NCI-H2171 (cell line): ENCODE results near the gene GGT1.
"Not testable (repeated sequence)": the region's sequence is repeated elsewhere in the genome, so short reads cannot be mapped to it uniquely, and the experiment has no call there.

Experiments
- DNase-seq: peaks from one replicate; lab custom pipeline; 2025; lab: John Stamatoyannopoulos, UW

GGT1 gene

DNA sequence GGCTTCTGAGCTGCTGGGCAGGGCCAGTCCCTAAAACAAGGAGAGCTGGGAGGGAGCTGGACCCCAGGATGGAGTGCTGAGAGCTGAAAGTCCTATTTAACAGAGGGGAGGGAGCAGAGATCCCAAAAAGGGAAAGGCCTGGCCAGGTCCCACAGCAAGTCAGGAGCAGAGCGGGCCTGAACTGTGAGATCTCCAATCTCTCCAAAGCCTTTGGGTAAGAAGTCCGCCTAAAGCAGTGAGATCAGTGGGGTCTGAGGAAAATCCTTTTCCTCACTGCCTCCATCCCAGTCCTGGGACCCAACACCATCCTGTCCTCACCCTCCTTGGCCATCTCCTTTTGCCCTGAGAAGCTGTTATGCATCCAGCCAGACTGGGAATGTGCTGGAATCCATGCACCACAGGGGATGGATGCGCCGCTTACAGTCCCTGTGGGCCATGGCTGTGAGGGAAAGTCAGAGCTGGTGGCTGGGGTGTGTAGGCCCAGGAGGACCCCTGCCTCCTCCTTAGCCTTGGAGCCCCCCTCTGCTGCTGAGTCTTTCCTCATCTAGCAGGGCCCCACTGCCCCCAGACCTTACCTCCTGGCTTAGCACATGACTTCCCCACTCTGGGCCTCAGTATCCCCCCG, 18.7 kb upstream of the GGT1 start:
- no peak for DNase-seq

DNA sequence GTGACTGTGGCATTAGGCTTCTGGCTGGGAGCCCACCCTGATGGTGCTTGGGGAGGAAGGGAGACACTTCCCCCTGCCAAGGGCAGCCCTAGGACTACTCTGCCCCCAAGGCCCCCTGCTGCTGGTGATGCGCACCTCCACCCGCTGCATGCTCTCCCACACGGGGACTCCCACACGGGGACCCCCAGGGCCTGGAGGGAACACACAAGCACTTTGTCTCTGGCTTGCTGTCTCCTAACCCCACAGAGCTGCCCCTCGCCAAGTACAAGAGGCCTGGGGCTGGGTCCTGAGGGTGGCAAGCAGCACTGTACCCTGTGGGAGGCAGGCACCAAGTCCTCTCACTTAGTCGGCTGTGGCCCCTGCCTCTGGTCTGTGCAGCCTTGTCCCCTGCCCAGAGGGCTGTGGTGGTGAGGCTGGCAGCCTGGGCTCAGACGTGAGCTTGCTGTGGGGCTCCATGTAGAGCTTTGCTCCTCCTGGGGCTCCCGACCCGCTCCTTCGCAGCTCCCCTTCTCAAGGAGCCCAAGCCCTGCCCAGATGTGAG, 18.1 kb upstream of the GGT1 start:
- DNase-seq = no peak

DNA sequence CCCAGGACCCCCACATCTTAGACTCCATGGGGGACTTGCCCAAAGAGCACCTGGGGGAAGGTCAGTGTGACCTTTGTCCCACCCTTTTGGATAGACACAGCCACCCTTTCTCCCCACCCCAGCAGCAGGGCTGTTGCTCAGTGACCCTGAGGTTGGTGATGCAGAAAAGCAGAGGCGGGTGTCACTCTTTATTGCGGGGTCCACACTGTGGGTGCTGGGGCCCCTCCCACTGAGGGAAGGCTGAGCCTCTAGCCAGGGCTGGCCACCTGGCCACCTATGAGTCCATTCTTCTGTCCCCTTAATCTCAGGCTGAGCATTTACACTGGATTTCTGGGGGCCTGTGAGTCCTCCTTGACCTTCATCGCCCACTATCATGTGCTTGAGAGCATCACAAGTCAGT, 17.5 kb upstream of the GGT1 start:
- no peak for DNase-seq

DNA sequence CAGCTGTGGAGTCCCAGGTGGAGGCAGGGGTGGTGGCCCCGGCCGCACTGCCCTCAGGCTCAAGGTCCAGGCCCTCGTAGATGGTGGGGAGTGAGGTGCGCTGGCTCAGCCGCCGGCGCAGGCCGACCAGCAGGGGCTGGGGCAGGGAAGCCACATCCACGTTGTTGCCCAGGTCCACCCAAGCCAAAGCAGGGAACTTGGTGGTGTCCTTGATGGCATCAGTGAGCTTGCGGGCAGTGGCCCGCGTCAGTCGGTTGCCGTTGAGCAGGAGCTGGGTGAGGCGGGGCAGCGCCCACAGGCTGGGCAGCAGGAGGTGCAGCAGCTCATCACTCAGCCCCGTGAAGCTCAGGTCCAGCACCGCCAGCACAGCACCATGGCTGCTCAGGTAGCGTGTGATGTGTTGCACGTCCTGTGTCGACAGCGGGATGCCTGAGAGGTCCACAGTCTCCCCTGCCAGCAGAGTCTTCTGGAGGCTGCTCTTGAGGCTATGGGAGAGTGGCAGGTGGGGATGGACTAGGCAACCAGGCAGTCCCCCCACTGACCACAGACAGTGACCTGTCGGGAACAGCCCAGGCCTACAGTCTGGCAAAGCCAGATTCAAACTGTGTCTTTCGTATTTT, 17.0 kb upstream of the GGT1 start:
- DNase-seq = no peak

DNA sequence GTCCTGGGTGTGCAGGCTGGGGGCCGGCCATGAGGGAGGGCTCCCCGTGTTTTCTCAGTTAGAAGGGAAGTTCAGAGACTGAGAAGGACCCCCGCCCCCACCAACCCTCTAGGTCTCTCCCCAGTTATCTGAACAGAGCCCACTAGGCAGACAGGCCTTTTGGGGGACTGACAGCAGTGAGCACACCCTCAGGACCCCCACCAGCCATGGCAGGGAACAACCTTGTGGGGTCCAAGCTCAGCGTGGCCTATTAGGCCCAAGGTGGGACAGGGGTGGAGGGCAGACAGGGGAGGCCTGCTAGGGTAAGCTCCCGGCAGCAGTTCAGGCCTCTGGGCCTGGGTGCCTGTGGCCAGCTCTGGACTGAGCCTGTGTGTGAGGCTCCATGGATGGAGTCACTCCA, 15.7 kb upstream of the GGT1 start:
- no peak for DNase-seq

DNA sequence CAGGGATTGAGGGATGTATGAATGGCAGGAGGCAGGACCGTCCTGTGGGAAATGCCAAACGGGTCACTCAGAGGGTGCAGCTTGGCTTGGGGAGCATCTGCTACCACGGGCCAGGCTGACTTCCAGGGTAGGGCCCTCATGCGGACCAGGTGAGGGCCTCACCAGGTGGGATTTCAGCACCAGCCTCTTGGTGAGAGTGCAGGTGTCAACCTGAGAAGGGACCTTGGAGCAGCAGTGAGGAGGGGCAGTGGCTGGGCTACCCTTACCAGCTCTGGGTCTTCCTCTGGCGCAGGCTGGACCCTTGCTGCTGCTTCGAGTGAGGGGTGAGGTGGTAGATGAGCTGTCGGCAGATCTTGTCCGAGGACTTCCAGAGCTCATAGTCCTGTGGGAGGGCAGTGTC, 15.0 kb upstream of the GGT1 start:
- no peak for DNase-seq

DNA sequence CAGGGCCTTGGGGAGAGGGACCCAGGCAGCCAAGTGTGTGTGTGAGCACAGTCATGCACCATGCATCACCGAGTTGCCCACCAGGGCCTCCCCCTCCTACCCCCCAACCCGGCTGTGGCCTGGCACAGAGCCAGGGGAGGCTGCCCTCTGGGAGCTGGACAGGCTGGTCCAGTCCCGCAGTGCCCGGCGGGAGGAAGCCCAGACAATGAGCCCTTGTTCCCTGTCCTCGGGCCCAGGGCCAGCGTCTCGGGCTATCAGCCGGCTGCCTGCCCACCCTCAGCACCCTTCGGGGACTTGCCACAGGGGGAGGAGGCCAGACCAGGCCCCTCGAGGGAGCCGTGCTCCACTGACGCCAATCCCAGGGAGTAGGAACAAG, 14.6 kb upstream of the GGT1 start:
- DNase-seq = no peak

DNA sequence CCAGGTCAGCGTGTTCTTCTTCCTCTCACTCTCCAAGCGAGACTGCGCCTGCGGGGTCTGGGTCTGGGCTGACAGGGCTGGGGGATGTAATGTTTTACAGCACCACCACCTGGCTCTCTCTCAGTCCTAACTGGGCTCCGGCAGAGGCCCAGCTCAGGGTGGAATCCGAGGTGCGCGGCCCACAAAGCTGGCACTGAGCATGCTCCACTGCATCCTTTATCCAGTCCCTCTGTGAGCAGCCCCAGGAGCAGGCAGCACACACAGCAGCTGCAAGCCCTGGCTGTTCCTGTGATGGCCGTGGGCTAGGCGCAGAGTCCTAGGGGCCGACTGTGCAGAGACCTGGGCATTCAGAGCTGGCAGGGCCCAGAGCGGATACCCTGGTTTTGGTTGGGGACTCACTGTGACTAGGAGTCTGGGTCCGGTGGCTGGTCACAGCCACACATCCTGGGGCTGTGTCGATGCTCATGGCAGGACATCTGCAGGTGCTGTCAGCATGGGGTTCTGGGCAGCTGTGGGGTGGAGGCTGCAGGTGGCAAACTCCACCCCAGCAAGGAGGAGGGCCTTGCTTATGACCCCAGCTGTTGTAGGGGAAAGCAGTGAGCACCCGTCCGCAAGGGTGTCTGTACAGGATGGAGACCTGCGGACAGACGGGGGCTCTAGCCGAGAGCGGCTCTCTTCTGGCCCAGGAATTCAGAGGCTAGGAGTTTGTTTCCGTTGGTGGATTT, 14.1 kb upstream of the GGT1 start:
- DNase-seq = no peak

DNA sequence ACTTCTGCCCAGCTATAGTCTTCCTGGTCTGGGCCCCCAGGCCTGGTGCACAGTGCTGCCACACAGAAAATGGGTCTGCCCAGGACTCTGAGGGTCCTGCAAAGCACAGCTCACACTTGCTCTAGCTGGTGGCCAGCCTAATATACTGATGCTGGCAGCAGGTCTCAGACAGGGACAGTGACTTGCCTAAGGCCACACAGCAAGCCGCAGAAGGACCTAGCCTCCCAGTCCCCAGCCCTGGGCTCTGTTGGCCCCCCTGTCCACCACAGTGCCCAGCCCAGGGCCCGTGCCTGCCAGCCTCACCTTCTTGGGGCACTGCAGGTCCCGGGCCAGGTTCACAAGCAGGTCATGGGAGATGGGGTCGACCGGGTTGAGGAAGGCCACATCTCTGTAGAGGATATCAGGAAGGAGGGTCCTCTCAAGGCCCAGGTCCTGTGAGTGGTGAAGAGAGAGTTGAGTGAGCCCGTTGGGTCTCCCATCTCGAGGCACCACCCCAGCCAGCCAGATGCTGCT, 13.4 kb upstream of the GGT1 start:
- DNase-seq = no peak

DNA sequence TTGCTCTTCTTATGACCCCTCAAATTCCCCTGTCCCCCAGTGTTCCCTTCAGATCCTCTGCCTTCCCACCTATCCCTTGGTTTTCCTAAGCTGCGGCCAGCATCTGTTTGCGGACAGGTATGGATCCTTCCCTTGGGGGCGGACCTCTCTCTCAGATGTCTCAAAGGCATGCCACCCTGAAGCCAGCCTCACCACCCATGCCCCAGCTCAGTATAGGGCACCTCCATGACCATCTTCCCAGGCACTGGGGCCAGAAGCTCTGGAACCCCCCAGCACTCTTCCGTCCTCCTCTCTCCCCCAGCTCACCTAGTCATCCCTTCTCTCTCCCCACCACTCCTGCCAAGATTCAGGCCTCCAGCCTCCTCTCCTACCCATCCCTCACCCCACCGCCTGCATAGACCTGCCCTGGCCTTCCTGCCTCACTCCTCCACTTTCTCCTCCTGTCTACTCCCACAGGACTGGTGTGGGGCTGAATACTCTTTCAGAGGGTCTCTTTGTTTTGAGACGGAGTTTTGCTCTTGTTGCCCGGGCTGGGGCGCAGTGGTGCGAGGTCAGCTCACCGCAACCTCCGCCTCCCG, 12.3 kb upstream of the GGT1 start:
- DNase-seq = no peak

DNA sequence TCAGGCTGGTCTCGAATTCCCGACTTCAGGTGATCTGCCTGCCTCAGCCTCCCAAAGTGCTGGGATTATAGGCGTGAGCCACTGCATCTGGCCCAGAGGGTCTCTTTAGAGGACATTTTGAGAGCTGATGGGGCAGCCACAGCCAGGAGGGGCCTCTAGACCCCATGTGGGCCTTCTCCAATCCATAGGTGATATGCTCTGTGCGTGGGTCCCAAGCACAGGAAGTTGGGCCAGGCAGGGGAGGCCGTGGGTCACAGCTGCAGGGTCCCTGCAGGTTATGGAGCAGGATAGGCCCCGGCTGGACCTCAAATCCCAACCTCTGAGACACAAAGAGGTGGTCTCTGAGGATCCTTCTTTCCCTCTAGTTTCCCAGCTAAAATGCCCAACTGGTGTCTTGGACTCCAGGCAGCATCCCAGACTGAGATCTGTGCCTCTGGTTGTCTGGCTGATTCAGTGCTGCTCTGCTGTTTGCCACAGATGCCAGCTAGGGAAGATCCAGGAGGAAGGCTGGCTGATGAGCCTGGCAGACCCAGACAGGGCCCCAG, 11.6 kb upstream of the GGT1 start:
- no peak for DNase-seq

DNA sequence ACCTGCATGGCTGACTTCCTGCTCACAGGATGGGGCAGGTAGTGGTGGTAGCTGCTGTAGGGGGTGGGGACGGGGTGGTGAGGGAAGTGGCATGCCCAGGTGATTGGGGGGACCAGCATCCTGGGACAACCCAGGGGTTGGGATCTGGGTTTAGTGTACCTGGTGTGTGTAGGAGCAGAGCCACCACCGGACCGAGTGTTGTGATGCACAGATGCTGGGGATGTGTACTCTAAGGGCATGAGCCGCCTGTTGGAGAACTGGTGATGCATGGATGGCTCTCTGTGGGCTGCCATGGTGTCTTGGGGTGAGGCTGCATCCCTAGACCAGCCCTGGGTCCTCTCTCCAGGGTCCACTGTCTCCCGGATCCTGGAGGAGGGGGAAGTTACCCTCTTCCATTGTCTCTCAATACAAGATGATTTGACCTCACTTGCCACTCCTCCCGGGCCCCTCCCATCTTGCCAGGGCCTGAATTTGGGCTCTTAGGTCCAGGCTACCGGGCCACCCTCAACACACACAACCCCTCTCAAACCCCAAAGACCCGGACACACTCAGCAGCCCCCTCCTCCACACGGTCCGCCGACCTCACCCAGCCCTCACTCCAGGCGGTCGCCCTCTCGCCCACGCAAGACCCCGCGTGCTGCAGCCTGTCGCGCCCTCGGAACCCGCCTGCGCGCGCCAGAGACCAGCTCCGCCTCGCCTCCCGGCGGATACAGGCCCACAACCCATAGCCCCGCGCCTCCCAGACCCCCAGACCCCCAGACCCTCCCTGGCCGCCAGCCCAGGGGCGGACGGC, 10.7 kb upstream of the GGT1 start:
- DNase-seq = no peak

DNA sequence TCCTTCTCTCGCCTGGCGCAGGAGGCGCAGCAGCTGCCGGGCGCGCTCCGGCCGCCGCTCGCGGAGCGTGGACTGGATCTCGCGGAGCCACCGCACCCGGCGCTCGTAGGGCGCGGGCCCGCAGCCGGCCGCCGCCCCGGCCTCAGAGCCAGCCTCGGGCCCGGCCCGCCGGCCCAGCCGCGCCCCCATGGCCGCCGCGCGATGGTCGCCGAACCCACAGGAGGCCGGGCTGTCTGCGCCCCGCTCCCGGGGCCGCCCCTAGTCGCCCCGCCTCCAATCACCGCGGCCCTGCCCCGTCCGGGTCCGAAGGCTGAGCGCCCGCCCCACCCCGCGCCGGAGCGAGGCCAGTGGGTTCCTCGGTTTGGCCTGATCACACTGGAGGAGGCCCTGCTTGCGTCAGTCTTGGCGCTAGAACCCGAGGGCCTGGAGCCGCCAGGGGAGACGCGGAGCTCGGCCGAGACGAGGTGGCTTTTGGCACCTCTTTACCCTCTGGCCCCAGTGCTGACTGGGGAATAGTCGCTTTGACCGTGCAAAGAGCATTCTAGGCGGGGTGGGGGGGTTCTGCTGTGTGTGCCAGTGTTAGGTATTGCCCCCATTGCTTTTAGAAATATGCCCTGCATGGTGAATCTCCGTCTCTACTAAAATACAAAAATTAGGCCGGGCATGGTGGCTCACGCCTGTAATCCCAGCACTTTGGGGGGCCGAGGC, 10.0 kb upstream of the GGT1 start, which contains the start of gene LRRC75B:
Gene LRRC75B (minus strand): TSS at position 223 of the 708 bp plus-strand sequence. CDS start 34 bp downstream, at position 189.
- peak; percentile 30 for DNase-seq

DNA sequence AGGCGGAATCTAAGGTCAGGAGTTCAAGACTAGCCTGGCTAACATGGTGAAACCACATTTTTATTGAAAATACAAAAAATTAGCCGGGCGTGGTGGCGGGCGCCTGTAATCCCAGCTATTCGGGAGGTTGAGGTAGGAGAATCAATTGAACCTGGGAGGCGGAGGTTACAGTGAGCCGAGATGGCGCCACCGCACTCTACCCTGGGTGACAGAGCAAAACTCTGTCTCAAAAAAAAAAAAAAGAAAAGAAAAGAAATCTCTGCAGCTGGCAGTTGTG, 9.5 kb upstream of the GGT1 start:
- DNase-seq = not testable (repeated sequence)

DNA sequence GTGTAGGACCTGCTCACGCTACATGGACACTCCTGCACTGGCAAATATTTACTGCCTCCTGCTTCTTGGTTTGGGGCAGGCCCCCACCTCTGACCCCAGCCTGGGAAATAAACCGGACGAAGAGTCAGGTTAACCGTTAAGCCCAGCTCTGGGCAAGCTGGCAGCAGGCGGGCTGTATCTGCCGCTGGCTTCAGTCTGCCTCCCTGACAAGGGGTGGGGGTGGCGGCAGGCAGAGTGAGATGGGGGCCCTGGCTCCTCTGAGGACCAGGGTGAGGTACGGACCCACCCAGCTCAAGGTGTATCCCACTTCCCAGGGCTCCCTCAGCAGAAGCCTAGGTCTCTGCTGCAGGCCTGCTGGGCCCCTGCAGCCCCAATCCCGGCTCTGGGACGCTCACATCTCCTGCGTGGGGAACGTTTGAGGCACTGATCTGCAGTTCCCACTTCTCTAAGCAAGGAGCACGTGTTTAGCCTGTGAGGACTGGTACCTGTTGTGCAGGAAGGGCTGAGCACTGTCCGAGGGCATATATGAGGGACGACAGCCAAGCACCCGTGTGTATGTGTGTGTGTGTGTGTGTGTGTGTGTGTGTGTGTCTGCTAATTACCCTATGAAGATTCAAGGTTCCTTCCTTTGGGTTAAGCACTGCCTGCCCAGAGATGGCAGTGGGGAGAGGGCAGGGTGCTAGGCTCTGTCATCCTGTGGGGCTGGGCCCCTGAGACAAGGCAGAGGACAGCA, 9.0 kb upstream of the GGT1 start:
- DNase-seq = no peak

DNA sequence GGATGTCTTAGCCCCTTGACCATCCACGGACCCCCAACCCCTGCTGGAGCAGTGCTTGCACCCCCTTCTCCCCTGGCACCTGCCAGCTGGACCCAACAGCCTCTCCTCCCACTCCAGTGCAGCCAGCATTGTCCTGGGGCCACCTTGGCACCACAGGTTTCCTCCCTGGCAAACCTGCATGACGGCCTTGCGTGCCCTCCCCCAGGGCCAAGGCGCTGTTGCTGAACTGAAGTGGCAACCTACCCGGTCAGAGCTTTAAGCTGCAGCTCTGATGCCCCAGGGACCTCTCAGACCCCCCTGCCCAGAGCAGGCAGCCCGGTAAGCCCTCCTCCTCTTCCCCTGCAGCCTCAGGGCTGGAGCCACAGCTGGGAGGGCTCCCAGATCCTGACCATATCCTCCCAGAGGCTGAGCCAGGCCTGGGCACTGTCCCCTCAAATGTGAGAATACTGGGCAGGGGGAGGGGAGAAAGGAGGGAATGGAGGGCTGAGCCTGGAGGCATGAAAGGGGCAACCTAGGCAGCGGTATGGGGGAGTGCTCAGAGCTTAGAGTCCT, 8.3 kb upstream of the GGT1 start:
- no peak for DNase-seq

DNA sequence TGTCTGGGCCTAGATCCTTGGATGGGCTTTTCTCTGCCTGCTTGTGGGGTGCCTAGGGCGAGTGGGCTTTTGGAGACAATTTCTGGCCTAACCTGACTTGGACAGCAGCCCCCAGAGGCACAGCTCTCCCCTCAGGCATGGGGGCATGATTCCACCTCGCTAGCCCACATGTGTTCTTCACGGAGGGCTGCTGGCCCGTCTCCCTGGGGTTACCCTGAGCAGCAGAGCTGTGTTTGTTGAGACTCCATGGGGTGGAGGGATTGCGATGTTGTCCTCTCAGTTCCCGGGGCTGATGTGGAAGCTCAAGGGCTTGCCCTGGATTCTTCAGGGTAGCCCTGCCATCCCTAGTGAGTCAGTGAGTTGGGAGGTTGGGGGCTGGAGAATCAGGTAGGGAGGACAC, 7.8 kb upstream of the GGT1 start:
- DNase-seq = no peak

DNA sequence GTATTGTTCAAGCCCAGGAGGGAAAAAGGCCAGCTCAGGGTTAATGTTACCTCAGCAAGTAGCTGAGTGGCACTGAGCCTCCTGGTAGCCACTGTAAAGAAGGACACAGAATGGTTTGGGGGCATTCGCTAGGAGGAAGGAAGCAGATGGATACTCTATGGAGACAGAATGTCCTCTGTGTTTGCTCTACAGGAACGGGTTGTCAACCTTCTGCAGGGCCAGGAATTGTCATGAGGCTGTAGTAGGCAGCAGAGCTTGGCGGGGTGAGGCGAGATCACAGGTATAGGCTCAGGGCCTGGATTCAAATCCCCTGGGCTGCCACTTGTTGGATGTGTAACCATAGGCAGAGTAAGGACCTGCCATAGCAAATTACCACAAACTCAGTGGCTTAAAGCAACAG, 7.1 kb upstream of the GGT1 start:
- no peak for DNase-seq

DNA sequence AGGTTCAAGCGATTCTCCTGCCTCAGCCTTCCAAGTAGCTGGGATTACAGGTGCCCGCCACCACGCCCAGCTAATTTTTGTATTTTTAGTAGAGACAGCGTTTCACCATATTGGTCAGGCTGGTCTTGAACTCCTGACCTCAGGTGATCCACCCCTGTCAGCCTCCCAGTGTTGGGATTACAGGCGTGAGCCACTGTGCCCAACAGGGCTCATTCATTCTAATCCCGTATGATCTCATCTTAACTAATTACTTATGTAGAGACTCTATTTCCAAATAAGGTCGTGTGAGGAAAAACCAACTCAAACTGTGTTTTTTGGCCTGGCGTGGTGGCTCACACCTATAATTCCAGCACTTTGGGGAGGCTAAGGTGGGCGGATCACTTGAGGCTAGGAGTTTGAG, 5.9 kb upstream of the GGT1 start:
- DNase-seq = not testable (repeated sequence)

DNA sequence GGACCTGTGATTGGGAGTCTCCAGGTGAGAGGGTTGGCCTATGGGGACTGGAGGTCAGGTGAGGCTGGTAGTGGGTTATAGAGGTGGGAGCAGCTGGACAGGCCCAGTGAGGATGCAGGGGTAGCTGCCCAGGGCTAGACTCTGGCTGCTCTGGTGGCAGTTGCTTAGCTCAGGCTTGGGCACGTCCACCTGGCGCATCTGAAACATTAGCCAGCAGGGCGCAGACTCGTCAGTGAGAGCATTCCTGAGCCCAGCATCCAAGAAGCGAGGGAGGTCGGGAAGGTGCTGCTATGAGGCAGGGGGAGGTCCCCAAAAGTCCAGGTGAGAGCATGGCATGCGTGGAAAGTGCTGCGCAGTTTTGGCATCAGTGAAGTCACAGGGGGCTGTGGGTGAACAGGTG, 3.5 kb upstream of the GGT1 start:
- no peak for DNase-seq
